Panc1 (cell line): ENCODE results near the gene PLIN5. TPM values are rescaled to one million over a fixed set of nuclear protein-coding genes. Genes with fewer than 3 reads are reported as not detected.

Source experiments
- ATAC-seq: fragments of 200-7000 bp; cut with Tn5 transposase; 2 replicates; pipeline ENCODE4 v1.9.1; 2020; ENCODE audit warnings: mild to moderate bottlenecking, moderate library complexity
- BruUV-seq: library from RNA; stranded (reverse); fragments of 400-500 nt; replicated peaks from 2 replicates; lab custom pipeline; 2021; lab: Mats Ljungman, UMichigan
- CTCF ChIA-PET: fragments of 300-600 bp; sonication (Branson Sonifier 250); formaldehyde crosslinking; loops from one replicate; lab custom pipeline; 2022; ENCODE audit warnings: antibody characterized with exemption; lab: Charles Lee
- POLR2A ChIA-PET: fragments of 300-600 bp; sonication (Branson Sonifier 250); formaldehyde crosslinking; loops from one replicate; lab custom pipeline; 2022; ENCODE audit warnings: antibody characterized with exemption; lab: Charles Lee
- DNase-seq: peaks from one replicate; pipeline ENCODE4 v3.0.0-alpha.2; 2010; ENCODE audit warnings: low read depth, low spot score
- H3K27ac ChIP-seq: 2 replicates; pipeline ENCODE4 v1.5.1; 2011; ENCODE audit warnings: mild to moderate bottlenecking, low read length, inconsistent platforms
- H3K27me3 ChIP-seq: fragments of 200-500 bp; sonication (Bioruptor generic); 2 replicates; pipeline ENCODE4 v1.6.0; 2014; ENCODE audit warnings: low read length, inconsistent platforms; ENCODE audit not compliant: control insufficient read depth, insufficient read depth
- H3K36me3 ChIP-seq: fragments of 200-500 bp; sonication (Bioruptor generic); 2 replicates; pipeline ENCODE4 v1.5.1; 2014; ENCODE audit warnings: inconsistent platforms, mild to moderate bottlenecking, low read length, moderate library complexity; ENCODE audit not compliant: control insufficient read depth, insufficient read depth
- H3K4me1 ChIP-seq: 2 replicates; pipeline ENCODE4 v1.5.1; 2011; ENCODE audit warnings: inconsistent platforms, mild to moderate bottlenecking, low read length, moderate library complexity; ENCODE audit not compliant: control insufficient read depth, insufficient read depth
- H3K4me3 ChIP-seq, 2 experiments: 2 replicates each; pipeline ENCODE4 v1.5.1; 2011 to 2012; ENCODE audit warnings: low read depth in 2 of 2, low read length in 2 of 2, mild to moderate bottlenecking in 2 of 2, inconsistent platforms in 1 of 2, moderate library complexity in 1 of 2
- H3K9me3 ChIP-seq: fragments of 200-500 bp; sonication (Bioruptor generic); 2 replicates; pipeline ENCODE4 v1.5.1; 2014; ENCODE audit warnings: low read depth, mild to moderate bottlenecking, inconsistent platforms, low read length, moderate library complexity; ENCODE audit not compliant: control insufficient read depth, insufficient read depth
- POLR2AphosphoS5 ChIP-seq: IDR thresholded peaks from 2 replicates; pipeline ENCODE4 v1.6.1; 2012; ENCODE audit warnings: mild to moderate bottlenecking, low read depth, low read length, moderate library complexity
- SIN3A ChIP-seq: IDR thresholded peaks from 2 replicates; pipeline ENCODE4 v1.6.1; 2012; ENCODE audit warnings: low read depth, mild to moderate bottlenecking, low read length, moderate library complexity, borderline replicate concordance; ENCODE audit not compliant: insufficient read depth
- TCF7L2 ChIP-seq: IDR thresholded peaks from 2 replicates; pipeline ENCODE4 v1.6.1; 2011; ENCODE audit warnings: mild to moderate bottlenecking, low read depth, low read length, inconsistent platforms
- in situ Hi-C: cut with HindIII; loops from 2 replicates; pipeline ENCODE4 v1.10.0; 2016; ENCODE audit warnings: low sequenced_read_pairs, low pct_unique_long_range_greater_than_20kb
- intact Hi-C: fragments of 100-400 bp; cut with micrococcal nuclease; formaldehyde crosslinking; loops from one replicate; pipeline ENCODE4 v1.10.0; 2022; ENCODE audit not compliant: unreplicated experiment
- total RNA-seq: library from RNA; stranded (reverse); gene quantifications from one replicate; pipeline ENCODE4 v1.2.1, GENCODE V29; 2021; ENCODE audit not compliant: unreplicated experiment
- TF ChIP-seq, protein P1 (sequence below): fragments of 450-650 bp; IDR thresholded peaks from 2 replicates; pipeline ENCODE4 v1.5.1; 2017; ENCODE audit warnings: mild to moderate bottlenecking
- TF ChIP-seq, protein P2 (sequence below), 2 experiments: IDR thresholded peaks; 2 replicates each; pipeline ENCODE4 v1.6.1; 2011 to 2012; ENCODE audit warnings: low read depth in 2 of 2, control low read depth in 1 of 2, low read length in 1 of 2, mild to moderate bottlenecking in 1 of 2, moderate library complexity in 1 of 2; ENCODE audit not compliant: insufficient read depth in 1 of 2

Gene PLIN5
- total RNA-seq, 1 experiment from 2014 or later, result 0.64 TPM

DNA sequence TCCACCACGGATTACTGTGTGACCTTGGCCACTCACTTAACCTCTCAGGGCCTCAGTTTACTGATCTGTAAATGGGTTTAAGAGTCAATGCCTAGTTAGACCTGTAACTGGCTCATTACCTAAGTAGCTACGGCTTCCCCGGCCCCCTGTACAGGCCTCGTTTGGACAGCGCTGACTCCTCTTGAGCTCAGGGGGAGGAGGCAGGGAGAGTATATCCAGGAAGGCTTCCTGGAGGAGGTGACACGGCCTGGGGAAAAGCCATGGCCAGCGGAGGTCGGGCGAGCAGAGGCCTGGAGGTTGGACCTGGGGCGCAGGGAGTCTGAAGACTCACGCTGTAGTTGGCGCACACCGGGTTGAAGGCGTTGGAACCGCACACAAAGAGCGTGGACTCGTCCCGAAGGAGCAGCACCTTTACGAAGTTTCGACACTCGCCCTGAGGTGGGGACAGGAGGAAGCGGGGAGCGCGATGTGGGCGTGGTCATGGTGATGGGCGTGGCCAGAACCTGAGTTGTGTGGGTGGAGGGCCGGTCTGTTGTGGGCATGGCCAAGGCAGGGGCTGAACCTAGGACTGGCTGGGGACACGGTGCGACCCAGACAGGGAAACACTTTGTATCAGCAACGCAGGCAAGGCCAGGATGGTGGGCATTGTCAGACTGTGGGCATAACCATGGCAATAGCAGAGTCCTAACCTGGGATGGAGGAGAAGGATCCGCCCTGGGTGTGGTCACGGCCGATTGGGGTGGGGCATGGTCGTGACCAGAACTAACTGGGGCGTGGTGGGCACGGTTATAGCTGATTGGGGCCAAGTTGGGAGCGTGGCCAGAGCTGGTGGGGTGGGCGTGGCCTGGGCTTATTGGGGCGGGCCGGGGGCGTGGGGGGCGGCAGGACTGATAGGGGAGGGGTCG lies 20.9 kb upstream of the PLIN5 start:
- DNase-seq, result no peak
- TF ChIP-seq, protein P1, sequence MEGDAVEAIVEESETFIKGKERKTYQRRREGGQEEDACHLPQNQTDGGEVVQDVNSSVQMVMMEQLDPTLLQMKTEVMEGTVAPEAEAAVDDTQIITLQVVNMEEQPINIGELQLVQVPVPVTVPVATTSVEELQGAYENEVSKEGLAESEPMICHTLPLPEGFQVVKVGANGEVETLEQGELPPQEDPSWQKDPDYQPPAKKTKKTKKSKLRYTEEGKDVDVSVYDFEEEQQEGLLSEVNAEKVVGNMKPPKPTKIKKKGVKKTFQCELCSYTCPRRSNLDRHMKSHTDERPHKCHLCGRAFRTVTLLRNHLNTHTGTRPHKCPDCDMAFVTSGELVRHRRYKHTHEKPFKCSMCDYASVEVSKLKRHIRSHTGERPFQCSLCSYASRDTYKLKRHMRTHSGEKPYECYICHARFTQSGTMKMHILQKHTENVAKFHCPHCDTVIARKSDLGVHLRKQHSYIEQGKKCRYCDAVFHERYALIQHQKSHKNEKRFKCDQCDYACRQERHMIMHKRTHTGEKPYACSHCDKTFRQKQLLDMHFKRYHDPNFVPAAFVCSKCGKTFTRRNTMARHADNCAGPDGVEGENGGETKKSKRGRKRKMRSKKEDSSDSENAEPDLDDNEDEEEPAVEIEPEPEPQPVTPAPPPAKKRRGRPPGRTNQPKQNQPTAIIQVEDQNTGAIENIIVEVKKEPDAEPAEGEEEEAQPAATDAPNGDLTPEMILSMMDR, result no peak
- TF ChIP-seq, protein P2, sequence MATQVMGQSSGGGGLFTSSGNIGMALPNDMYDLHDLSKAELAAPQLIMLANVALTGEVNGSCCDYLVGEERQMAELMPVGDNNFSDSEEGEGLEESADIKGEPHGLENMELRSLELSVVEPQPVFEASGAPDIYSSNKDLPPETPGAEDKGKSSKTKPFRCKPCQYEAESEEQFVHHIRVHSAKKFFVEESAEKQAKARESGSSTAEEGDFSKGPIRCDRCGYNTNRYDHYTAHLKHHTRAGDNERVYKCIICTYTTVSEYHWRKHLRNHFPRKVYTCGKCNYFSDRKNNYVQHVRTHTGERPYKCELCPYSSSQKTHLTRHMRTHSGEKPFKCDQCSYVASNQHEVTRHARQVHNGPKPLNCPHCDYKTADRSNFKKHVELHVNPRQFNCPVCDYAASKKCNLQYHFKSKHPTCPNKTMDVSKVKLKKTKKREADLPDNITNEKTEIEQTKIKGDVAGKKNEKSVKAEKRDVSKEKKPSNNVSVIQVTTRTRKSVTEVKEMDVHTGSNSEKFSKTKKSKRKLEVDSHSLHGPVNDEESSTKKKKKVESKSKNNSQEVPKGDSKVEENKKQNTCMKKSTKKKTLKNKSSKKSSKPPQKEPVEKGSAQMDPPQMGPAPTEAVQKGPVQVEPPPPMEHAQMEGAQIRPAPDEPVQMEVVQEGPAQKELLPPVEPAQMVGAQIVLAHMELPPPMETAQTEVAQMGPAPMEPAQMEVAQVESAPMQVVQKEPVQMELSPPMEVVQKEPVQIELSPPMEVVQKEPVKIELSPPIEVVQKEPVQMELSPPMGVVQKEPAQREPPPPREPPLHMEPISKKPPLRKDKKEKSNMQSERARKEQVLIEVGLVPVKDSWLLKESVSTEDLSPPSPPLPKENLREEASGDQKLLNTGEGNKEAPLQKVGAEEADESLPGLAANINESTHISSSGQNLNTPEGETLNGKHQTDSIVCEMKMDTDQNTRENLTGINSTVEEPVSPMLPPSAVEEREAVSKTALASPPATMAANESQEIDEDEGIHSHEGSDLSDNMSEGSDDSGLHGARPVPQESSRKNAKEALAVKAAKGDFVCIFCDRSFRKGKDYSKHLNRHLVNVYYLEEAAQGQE (IDR thresholded peaks at IDR 0.05; ENCODE audit: insufficient read depth in 1 of 2, low read depth in 2 of 2, low read length in 1 of 2), result no peak
- no peak for TF ChIP-seq POLR2AphosphoS5
- no peak for TF ChIP-seq SIN3A
- no peak for TF ChIP-seq TCF7L2
- ATAC-seq, result peak; percentile 84
- BruUV-seq, result no TSS peak
- peak overlapping the region in 1 of 2 experiments; percentile 23; a peak in 2 of 4 replicates for H3K4me3 ChIP-seq
- H3K9me3 ChIP-seq, result no peaks in the 10 kb centered on the region
- in situ Hi-C loops, result no loop called here
- intact Hi-C loops, result no loop called here
- no peaks in the 10 kb centered on the region for H3K27me3 ChIP-seq
- H3K4me1 ChIP-seq, result no peaks in the 10 kb centered on the region; the same call in 1 of the 2 replicates
- H3K36me3 ChIP-seq, result no peaks in the 10 kb centered on the region
- POLR2A ChIA-PET, result interaction anchor here (0.6 kb wide), 1 partner anchor 570 kb away, joined by 4 read pairs; no protein-coding TSS in a partner anchor
- CTCF ChIA-PET, result interaction anchor here (0.6 to 1.0 kb wide), 3 partner anchors 16 to 87 kb away, joined by 3 to 5 read pairs (median 3); no protein-coding TSS in a partner anchor
- no peak overlapping the region for H3K27ac ChIP-seq

DNA sequence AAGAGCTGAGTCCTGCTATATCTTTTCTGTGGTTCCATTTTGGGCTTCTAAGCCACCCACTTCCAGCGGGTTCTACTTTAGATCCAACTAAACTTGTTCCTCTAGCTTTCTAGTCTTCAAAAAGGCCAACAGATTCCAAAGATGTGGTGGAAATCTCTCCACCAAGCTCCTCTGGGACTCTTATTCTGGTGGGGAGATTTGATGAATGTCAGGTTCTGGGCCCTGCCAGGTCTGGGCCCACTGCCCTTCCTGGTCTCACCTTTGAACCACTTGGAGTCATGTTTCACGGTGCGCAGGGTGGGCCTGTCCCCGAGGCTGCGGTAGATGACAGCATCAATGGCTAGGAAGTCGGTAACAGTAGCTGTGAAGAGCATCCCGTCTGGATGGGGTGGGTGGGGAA lies 19.7 kb upstream of the PLIN5 start:
- CTCF ChIA-PET, result no interaction called here

More for the DNA sequence above, 19.7 kb upstream of the PLIN5 start:
- BruUV-seq, result no TSS peak
- Histone ChIP-seq H3K4me1 (no peaks in the 10 kb centered on the region; the same call in 1 of the 2 replicates), H3K4me3 (no peak overlapping the region), H3K9me3 (no peaks in the 10 kb centered on the region), H3K27ac (no peak overlapping the region), H3K36me3 (no peaks in the 10 kb centered on the region), H3K27me3 (no peaks in the 10 kb centered on the region)
- no peak for TF ChIP-seq SIN3A
- TF ChIP-seq, protein P1, result no peak
- TF ChIP-seq POLR2AphosphoS5, result no peak
- TF ChIP-seq, protein P2 (IDR thresholded peaks at IDR 0.05; ENCODE audit: insufficient read depth in 1 of 2, low read depth in 2 of 2, low read length in 1 of 2), result no peak
- TF ChIP-seq TCF7L2, result no peak
- DNase-seq (no peak), ATAC-seq (no peak)
- POLR2A ChIA-PET, result interaction anchor here (0.6 kb wide), 1 partner anchor 989 kb away, joined by 3 read pairs; no protein-coding TSS in a partner anchor
- intact Hi-C loops, result no loop called here
- in situ Hi-C loops, result no loop called here
